ENCODE data around the gene RFC1. TPM values are rescaled to one million over a fixed set of nuclear protein-coding genes. Genes with fewer than 3 reads are reported as not detected.
A peak's percentile ranks its signal among the peaks of the same experiment; 100 is the strongest.

Gene RFC1
- total and polyA plus RNA-seq, 9 of the 15 experiments (the other 6 are each of a cell fraction or from before 2014, with no cell fraction given), result 16.8 to 85.6 (median 45.2) TPM

GRCh38 chr4:39365830-39366771 is at the start of gene RFC1 (continued):
- TF ChIP-seq PURB (CRISPR knock-in tag; IDR thresholded peaks at IDR 0.05; ENCODE audit: low read depth), result no peak
- no peak for TF ChIP-seq POU5F1 (IDR thresholded peaks at IDR 0.05; ENCODE audit: borderline replicate concordance, low read depth, low read length, partially characterized antibody)
- no peak for TF ChIP-seq NCOA4 (IDR thresholded peaks at IDR 0.05; ENCODE audit: partially characterized antibody)
- peak; percentile 78 to 93 for TF ChIP-seq TEAD1 (CRISPR knock-in tag; IDR thresholded peaks at IDR 0.05)
- TF ChIP-seq FOXO4 (CRISPR knock-in tag; IDR thresholded peaks at IDR 0.05), result no peak
- TF ChIP-seq FUS (optimal IDR thresholded peaks at IDR 0.05; ENCODE audit: low read depth, low read length), result no peak
- no peak for TF ChIP-seq ZC3H4 (CRISPR knock-in tag; IDR thresholded peaks at IDR 0.05; ENCODE audit: borderline replicate concordance)
- TF ChIP-seq KLF1 (tag; IDR thresholded peaks at IDR 0.05), result no peak
- TF ChIP-seq ZNF263 (CRISPR knock-in tag; IDR thresholded peaks at IDR 0.05; ENCODE audit: borderline replicate concordance), result peak; percentile 79
- TF ChIP-seq NFE2 (IDR thresholded peaks at IDR 0.05; ENCODE audit: low read depth), result no peak
- TF ChIP-seq ATF4 (CRISPR knock-in tag; IDR thresholded peaks at IDR 0.05), result no peak
- no peak for TF ChIP-seq GABPB2 (CRISPR knock-in tag; conservative IDR thresholded peaks at IDR 0.05)
- TF ChIP-seq ZBTB12 (CRISPR knock-in tag; IDR thresholded peaks at IDR 0.05), result peak; percentile 96
- TF ChIP-seq AFF1 (IDR thresholded peaks at IDR 0.05; ENCODE audit: low read depth in 1 of 2, partially characterized antibody in 2 of 2), result no peak
- no peak for TF ChIP-seq ZSCAN32 (CRISPR knock-in tag; IDR thresholded peaks at IDR 0.05)
